HL-60 (cell line): ENCODE data around the gene TMEM59L.

Experiments used
- CTCF ChIP-seq: IDR thresholded peaks from one replicate; pipeline ENCODE4 v1.5.1; 2011; ENCODE audit warnings: low read length, control low read depth, inconsistent platforms; ENCODE audit not compliant: insufficient read depth
- GABPA ChIP-seq: IDR thresholded peaks from 2 replicates; pipeline ENCODE4 v1.6.1; 2012; ENCODE audit warnings: low read depth
- POLR2AphosphoS5 ChIP-seq: IDR thresholded peaks from 2 replicates; pipeline ENCODE4 v1.6.1; 2012; ENCODE audit warnings: low read depth
- REST ChIP-seq: IDR thresholded peaks from 2 replicates; pipeline ENCODE4 v1.6.1; 2012; ENCODE audit warnings: low read depth; ENCODE audit not compliant: insufficient replicate concordance
- SPI1 ChIP-seq: IDR thresholded peaks from 2 replicates; pipeline ENCODE4 v1.6.1; 2012; ENCODE audit warnings: low read depth, mild to moderate bottlenecking, borderline replicate concordance

- no peak for TF ChIP-seq POLR2AphosphoS5
- no peak for TF ChIP-seq SPI1
- TF ChIP-seq CTCF = no peak
- TF ChIP-seq REST = no peak
- TF ChIP-seq GABPA = no peak
These were observed 25.1 kb upstream of the TMEM59L start for GRCh38 chr19:18587561-18587960.
